ENCODE measurements around the gene NAPA.

- TF ChIP-seq, protein P1, sequence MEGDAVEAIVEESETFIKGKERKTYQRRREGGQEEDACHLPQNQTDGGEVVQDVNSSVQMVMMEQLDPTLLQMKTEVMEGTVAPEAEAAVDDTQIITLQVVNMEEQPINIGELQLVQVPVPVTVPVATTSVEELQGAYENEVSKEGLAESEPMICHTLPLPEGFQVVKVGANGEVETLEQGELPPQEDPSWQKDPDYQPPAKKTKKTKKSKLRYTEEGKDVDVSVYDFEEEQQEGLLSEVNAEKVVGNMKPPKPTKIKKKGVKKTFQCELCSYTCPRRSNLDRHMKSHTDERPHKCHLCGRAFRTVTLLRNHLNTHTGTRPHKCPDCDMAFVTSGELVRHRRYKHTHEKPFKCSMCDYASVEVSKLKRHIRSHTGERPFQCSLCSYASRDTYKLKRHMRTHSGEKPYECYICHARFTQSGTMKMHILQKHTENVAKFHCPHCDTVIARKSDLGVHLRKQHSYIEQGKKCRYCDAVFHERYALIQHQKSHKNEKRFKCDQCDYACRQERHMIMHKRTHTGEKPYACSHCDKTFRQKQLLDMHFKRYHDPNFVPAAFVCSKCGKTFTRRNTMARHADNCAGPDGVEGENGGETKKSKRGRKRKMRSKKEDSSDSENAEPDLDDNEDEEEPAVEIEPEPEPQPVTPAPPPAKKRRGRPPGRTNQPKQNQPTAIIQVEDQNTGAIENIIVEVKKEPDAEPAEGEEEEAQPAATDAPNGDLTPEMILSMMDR (IDR thresholded peaks at IDR 0.05), result no peak
- no peak for TF ChIP-seq POLR2A (IDR thresholded peaks at IDR 0.05)
Measured at GRCh38 chr19:47494211-47494547, 20.7 kb downstream of the NAPA start.

Measured in testis (tissue), 2 donors.